Measurements from ENCODE around the gene SCAMP1. TPM values are rescaled to one million over a fixed set of nuclear protein-coding genes. Genes with fewer than 3 reads are reported as not detected.

SCAMP1 gene
- polyA plus RNA-seq, 1 donor, result 27.3 TPM

- peak in 1 of 2 donors; percentile 41 for DNase-seq
- H3K27me3 ChIP-seq (ENCODE audit: control insufficient read depth, insufficient read depth, low read length), result no peaks in the 10 kb centered on the region
- H3K4me1 ChIP-seq (ENCODE audit: control insufficient read depth, insufficient read depth, low read length), result no peaks in the 10 kb centered on the region
- H3K4me3 ChIP-seq (ENCODE audit: low read length), result no peak overlapping the region
- H3K9me3 ChIP-seq (ENCODE audit: control insufficient read depth, low read depth, low read length), result no peaks in the 10 kb centered on the region
- H3K36me3 ChIP-seq (ENCODE audit: control insufficient read depth, insufficient read depth, low read length), result no peaks in the 10 kb centered on the region
- no peak overlapping the region for H3K27ac ChIP-seq (ENCODE audit: low read length)
These were observed 28.8 kb upstream of the SCAMP1 start for GRCh38 chr5:78331523-78332080.

GRCh38 chr5:78334811-78335210 is 25.6 kb upstream of the SCAMP1 start:
- no peak for DNase-seq
- Histone ChIP-seq H3K27ac (ENCODE audit: low read length) (no peak overlapping the region), H3K27me3 (ENCODE audit: control insufficient read depth, insufficient read depth, low read length) (no peaks in the 10 kb centered on the region), H3K4me3 (ENCODE audit: low read length) (no peak overlapping the region), H3K4me1 (ENCODE audit: control insufficient read depth, insufficient read depth, low read length) (no peaks in the 10 kb centered on the region), H3K36me3 (ENCODE audit: control insufficient read depth, insufficient read depth, low read length) (no peaks in the 10 kb centered on the region), H3K9me3 (ENCODE audit: control insufficient read depth, low read depth, low read length) (peaks cover 7% of the 10 kb centered on the region)
- WGBS (ENCODE audit: insufficient coverage, low lambda C conversion rate), result 89% methylated on average over 1 of the region's 3 CpGs

- no CpG with 5 or more reads among the region's 2 CpGs for WGBS (ENCODE audit: insufficient coverage, low lambda C conversion rate)
- H3K4me1 ChIP-seq (ENCODE audit: control insufficient read depth, insufficient read depth, low read length), result no peaks in the 10 kb centered on the region
- no peaks in the 10 kb centered on the region for H3K27me3 ChIP-seq (ENCODE audit: control insufficient read depth, insufficient read depth, low read length)
- H3K36me3 ChIP-seq (ENCODE audit: control insufficient read depth, insufficient read depth, low read length), result no peaks in the 10 kb centered on the region
- H3K4me3 ChIP-seq (ENCODE audit: low read length), result no peak overlapping the region
- no peak overlapping the region for H3K27ac ChIP-seq (ENCODE audit: low read length)
- peaks cover 7% of the 10 kb centered on the region for H3K9me3 ChIP-seq (ENCODE audit: control insufficient read depth, low read depth, low read length)
- DNase-seq, result no peak
These were observed 24.4 kb upstream of the SCAMP1 start for GRCh38 chr5:78335976-78336375.

GRCh38 chr5:78336698-78337097 is 23.7 kb upstream of the SCAMP1 start:
- no peak overlapping the region for H3K27ac ChIP-seq (ENCODE audit: low read length)
- DNase-seq, result no peak
- WGBS (ENCODE audit: insufficient coverage, low lambda C conversion rate), result 86% methylated on average over 2 of the region's 2 CpGs

DNA sequence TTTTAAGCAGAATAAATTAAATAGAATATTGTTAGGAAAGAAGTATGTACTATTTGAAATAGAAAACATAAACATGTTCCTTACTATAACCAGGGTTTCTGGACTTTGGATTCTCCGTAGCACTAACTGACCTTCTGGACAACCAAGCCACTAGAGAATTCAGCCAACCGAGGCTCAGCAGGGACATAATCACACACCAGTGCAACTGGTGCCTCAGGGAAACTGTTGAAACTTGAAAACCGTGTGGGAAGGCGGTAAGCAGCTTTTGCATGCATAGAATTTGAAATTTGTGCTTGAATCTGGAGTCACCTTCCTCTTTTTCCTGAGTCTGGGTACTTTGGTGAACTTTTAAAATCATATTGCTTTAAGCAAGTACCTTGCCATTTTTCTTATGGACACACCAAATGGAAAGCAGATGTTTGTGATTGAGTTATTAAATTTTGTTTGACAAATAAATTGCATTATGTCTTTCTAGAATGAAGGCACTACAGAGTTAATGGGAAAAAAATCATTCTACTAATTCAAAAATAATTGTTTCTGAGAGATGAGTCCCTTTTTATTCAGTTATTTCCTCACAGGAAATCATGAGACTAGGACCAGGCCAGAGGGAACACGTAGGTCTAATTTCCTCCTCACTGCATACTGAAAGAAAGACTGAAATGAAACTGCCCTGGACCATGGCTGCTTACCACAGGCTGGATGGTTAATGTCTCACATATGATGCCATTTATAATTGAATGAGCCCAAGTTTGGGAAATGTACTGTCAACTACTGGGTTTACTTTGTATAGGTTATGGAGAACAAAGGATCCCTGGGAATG is 20.6 kb upstream of the SCAMP1 start:
- H3K27me3 ChIP-seq (ENCODE audit: control insufficient read depth, insufficient read depth, low read length), result no peaks in the 10 kb centered on the region
- no peak overlapping the region for H3K4me3 ChIP-seq (ENCODE audit: low read length)
- peaks cover 7% of the 10 kb centered on the region for H3K9me3 ChIP-seq (ENCODE audit: control insufficient read depth, low read depth, low read length)
- H3K36me3 ChIP-seq (ENCODE audit: control insufficient read depth, insufficient read depth, low read length), result no peaks in the 10 kb centered on the region
- no peak for DNase-seq
- no peaks in the 10 kb centered on the region for H3K4me1 ChIP-seq (ENCODE audit: control insufficient read depth, insufficient read depth, low read length)
- no peak overlapping the region for H3K27ac ChIP-seq (ENCODE audit: low read length)
- WGBS (ENCODE audit: insufficient coverage, low lambda C conversion rate), result no CpG with 5 or more reads among the region's 5 CpGs

More at GRCh38 chr5:78336698-78337097, 23.7 kb upstream of the SCAMP1 start:
- H3K4me3 ChIP-seq (ENCODE audit: low read length), result no peak overlapping the region
- no peaks in the 10 kb centered on the region for H3K36me3 ChIP-seq (ENCODE audit: control insufficient read depth, insufficient read depth, low read length)
- H3K9me3 ChIP-seq (ENCODE audit: control insufficient read depth, low read depth, low read length), result peaks cover 7% of the 10 kb centered on the region
- no peaks in the 10 kb centered on the region for H3K27me3 ChIP-seq (ENCODE audit: control insufficient read depth, insufficient read depth, low read length)
- H3K4me1 ChIP-seq (ENCODE audit: control insufficient read depth, insufficient read depth, low read length), result no peaks in the 10 kb centered on the region

GRCh38 chr5:78341440-78341839 is 19.0 kb upstream of the SCAMP1 start:
- Histone ChIP-seq H3K4me3 (ENCODE audit: low read length) (no peak overlapping the region), H3K9me3 (ENCODE audit: control insufficient read depth, low read depth, low read length) (peaks cover 7% of the 10 kb centered on the region), H3K27me3 (ENCODE audit: control insufficient read depth, insufficient read depth, low read length) (no peaks in the 10 kb centered on the region), H3K4me1 (ENCODE audit: control insufficient read depth, insufficient read depth, low read length) (no peaks in the 10 kb centered on the region), H3K27ac (ENCODE audit: low read length) (no peak overlapping the region), H3K36me3 (ENCODE audit: control insufficient read depth, insufficient read depth, low read length) (no peaks in the 10 kb centered on the region)
- no peak for DNase-seq
- WGBS (ENCODE audit: insufficient coverage, low lambda C conversion rate), result no CpG with 5 or more reads among the region's 3 CpGs

DNA sequence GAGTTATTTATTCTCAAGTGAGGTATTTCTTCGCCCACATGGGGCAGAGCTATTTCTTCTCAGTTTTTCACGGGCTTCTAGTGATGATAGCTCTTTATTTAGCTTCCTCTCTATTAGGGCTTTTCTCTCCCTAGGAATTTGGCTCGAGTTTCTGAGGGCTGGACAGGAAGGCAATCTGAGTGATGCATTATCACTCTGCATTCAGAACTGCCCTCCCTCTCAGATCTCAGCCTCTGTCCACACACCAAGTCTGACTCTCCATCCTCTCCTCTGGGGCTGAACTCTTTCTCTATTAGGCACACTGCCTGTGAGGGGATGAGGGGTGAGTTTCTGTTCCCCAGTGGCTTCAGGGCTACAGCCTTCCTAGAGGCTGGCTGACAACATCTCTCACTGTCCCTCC is 14.9 kb upstream of the SCAMP1 start:
- no peak overlapping the region for H3K27ac ChIP-seq (ENCODE audit: low read length)
- no peaks in the 10 kb centered on the region for H3K9me3 ChIP-seq (ENCODE audit: control insufficient read depth, low read depth, low read length)
- no peaks in the 10 kb centered on the region for H3K36me3 ChIP-seq (ENCODE audit: control insufficient read depth, insufficient read depth, low read length)
- H3K27me3 ChIP-seq (ENCODE audit: control insufficient read depth, insufficient read depth, low read length), result no peaks in the 10 kb centered on the region
- no peaks in the 10 kb centered on the region for H3K4me1 ChIP-seq (ENCODE audit: control insufficient read depth, insufficient read depth, low read length)
- no CpG with 5 or more reads among the region's 3 CpGs for WGBS (ENCODE audit: insufficient coverage, low lambda C conversion rate)
- H3K4me3 ChIP-seq (ENCODE audit: low read length), result no peak overlapping the region
- DNase-seq, result no peak

DNA sequence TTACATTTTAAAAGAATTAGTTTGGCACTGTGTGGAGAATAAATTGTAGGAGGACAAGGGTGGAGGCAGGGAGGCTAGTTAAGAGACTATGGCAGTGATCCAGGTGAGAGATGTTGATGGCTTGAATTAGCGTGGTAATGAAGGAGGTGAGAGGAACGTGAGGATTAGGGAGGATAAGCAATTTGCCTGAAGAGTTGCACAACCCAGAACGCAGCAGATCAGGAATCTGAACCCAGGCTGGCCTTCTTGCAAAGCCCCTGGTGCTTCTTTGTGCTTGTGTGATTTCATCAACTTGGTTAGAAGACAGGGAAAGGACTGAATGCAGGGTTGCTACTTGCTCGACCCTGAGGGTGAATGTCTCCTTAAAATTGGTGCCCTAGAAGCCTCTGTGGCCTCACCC is 6.9 kb upstream of the SCAMP1 start:
- Histone ChIP-seq H3K4me1 (ENCODE audit: control insufficient read depth, insufficient read depth, low read length) (no peaks in the 10 kb centered on the region), H3K9me3 (ENCODE audit: control insufficient read depth, low read depth, low read length) (no peaks in the 10 kb centered on the region), H3K27me3 (ENCODE audit: control insufficient read depth, insufficient read depth, low read length) (no peaks in the 10 kb centered on the region), H3K27ac (ENCODE audit: low read length) (no peak overlapping the region), H3K36me3 (ENCODE audit: control insufficient read depth, insufficient read depth, low read length) (peaks cover 7% of the 10 kb centered on the region), H3K4me3 (ENCODE audit: low read length) (no peak overlapping the region)
- no CpG with 5 or more reads among the region's 4 CpGs for WGBS (ENCODE audit: insufficient coverage, low lambda C conversion rate)
- DNase-seq, result no peak

DNA sequence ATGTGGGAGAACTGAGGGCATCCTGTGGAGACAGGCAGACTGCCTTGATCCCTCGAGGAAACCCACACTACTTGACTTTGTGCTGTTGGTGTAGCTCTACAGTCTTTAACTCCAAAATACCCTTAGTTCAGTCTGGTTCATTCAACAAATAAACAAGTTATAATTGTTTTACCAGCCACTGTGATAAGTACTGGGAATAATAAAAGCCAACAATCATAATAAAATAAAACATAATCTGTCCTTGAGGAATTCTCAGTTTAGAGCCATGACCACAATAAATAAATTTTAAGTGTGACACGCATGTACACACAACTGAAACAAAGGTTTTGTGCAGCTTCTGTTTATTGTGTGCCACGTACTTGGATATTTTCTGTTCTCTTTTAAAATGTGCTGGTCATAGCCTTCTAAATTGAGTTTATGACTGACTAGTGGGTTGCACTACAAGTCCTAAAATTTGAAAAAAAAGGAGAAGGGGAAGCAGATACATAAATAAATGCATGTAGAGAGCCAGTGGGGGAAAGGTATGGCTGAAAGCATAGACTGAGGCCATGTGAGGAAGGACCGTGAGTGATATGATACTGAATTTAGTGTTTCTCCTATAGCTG is 6.2 kb upstream of the SCAMP1 start:
- 89% methylated on average over 1 of the region's 4 CpGs for whole genome bisulfite sequencing (ENCODE audit: insufficient coverage, low lambda C conversion rate)

DNA sequence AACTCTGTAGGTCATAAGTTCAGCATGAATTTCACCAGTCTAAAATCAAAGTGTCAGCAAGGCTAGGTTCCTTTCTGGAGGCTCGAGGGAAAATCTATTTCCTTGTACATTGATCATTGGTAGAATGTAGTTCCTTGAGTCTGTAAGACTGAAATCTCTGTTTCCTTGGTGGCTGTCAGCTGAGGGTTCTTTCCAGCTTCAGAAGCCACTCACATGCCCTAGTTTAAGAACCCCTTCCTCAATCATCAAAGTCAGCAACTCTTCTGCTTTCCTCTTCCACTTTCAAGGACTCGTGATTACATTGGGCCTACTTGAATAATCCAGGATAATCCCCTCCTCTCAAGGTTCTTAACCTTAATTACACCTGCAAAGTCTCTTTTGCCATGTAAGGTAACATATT is 4.9 kb upstream of the SCAMP1 start:
- Histone ChIP-seq H3K4me3 (ENCODE audit: low read length) (no peak overlapping the region), H3K27ac (ENCODE audit: low read length) (no peak overlapping the region), H3K9me3 (ENCODE audit: control insufficient read depth, low read depth, low read length) (no peaks in the 10 kb centered on the region), H3K4me1 (ENCODE audit: control insufficient read depth, insufficient read depth, low read length) (no peaks in the 10 kb centered on the region), H3K36me3 (ENCODE audit: control insufficient read depth, insufficient read depth, low read length) (peaks cover 7% of the 10 kb centered on the region), H3K27me3 (ENCODE audit: control insufficient read depth, insufficient read depth, low read length) (no peaks in the 10 kb centered on the region)
- DNase-seq, result no peak
- no CpG with 5 or more reads among the region's 2 CpGs for WGBS (ENCODE audit: insufficient coverage, low lambda C conversion rate)

More for the DNA sequence above, 6.2 kb upstream of the SCAMP1 start:
- H3K9me3 ChIP-seq (ENCODE audit: control insufficient read depth, low read depth, low read length), result no peaks in the 10 kb centered on the region
- H3K27me3 ChIP-seq (ENCODE audit: control insufficient read depth, insufficient read depth, low read length), result no peaks in the 10 kb centered on the region
- no peak overlapping the region for H3K27ac ChIP-seq (ENCODE audit: low read length)
- H3K4me3 ChIP-seq (ENCODE audit: low read length), result no peak overlapping the region
- H3K4me1 ChIP-seq (ENCODE audit: control insufficient read depth, insufficient read depth, low read length), result no peaks in the 10 kb centered on the region
- peaks cover 7% of the 10 kb centered on the region for H3K36me3 ChIP-seq (ENCODE audit: control insufficient read depth, insufficient read depth, low read length)
- no peak for DNase-seq
